Non-pigmented ciliary epithelial cell (primary cell): ENCODE measurements around the gene RALGAPA1.
"Not testable (repeated sequence)": the region's sequence is repeated elsewhere in the genome, so short reads cannot be mapped to it uniquely, and the experiment has no call there.

Source experiments
- DNase-seq: peaks from one replicate; pipeline ENCODE4 v3.0.0-alpha.2; 2010; ENCODE audit warnings: low read depth

The RALGAPA1 gene

GRCh38 chr14:35808638-35809563 is at the start of gene RALGAPA1:
Gene RALGAPA1 (minus strand): TSS chr14:35809295. CDS start chr14:35808835, 460 bp downstream.
- DNase-seq = peak; percentile 95

- no peak for DNase-seq
Measured at GRCh38 chr14:35858521-35859209, 49.6 kb upstream of the RALGAPA1 start.

GRCh38 chr14:35855876-35856481 is 46.9 kb upstream of the RALGAPA1 start:
- no peak for DNase-seq

- no peak for DNase-seq
Measured at GRCh38 chr14:35854696-35855270, 45.7 kb upstream of the RALGAPA1 start.

GRCh38 chr14:35853225-35853624 is 44.1 kb upstream of the RALGAPA1 start:
- no peak for DNase-seq

GRCh38 chr14:35851823-35852222 is 42.7 kb upstream of the RALGAPA1 start:
- DNase-seq = no peak

- no peak for DNase-seq
Measured at GRCh38 chr14:35849122-35849521, 40.0 kb upstream of the RALGAPA1 start.

- DNase-seq = no peak
Measured at GRCh38 chr14:35847636-35848035, 38.5 kb upstream of the RALGAPA1 start.

GRCh38 chr14:35844494-35844893 is 35.4 kb upstream of the RALGAPA1 start:
- DNase-seq = no peak

- not testable (repeated sequence) for DNase-seq
Measured at GRCh38 chr14:35842245-35842644, 33.1 kb upstream of the RALGAPA1 start.

GRCh38 chr14:35841704-35842103 is 32.6 kb upstream of the RALGAPA1 start:
- not testable (repeated sequence) for DNase-seq

GRCh38 chr14:35835208-35835982 is 26.3 kb upstream of the RALGAPA1 start:
- no peak for DNase-seq

GRCh38 chr14:35829449-35829848 is 20.4 kb upstream of the RALGAPA1 start:
- DNase-seq = no peak

- DNase-seq = no peak
Measured at GRCh38 chr14:35827678-35828472, 18.8 kb upstream of the RALGAPA1 start.

- no peak for DNase-seq
Measured at GRCh38 chr14:35826952-35827416, 17.9 kb upstream of the RALGAPA1 start.

- peak; percentile 96 for DNase-seq
Measured at GRCh38 chr14:35826218-35826951, 17.3 kb upstream of the RALGAPA1 start, which contains the start of gene BRMS1L. Gene BRMS1L (plus strand): TSS chr14:35826338. CDS start chr14:35826517, 179 bp downstream.

GRCh38 chr14:35825968-35826217 is 16.8 kb upstream of the RALGAPA1 start:
- DNase-seq = no peak

- DNase-seq = not testable (repeated sequence)
Measured at GRCh38 chr14:35824446-35825165, 15.5 kb upstream of the RALGAPA1 start.

GRCh38 chr14:35822501-35822900 is 13.4 kb upstream of the RALGAPA1 start:
- no peak for DNase-seq
